ENCODE measurements around the gene SSH3.

Gene SSH3

GRCh38 chr11:67267188-67268080, 35.9 kb upstream of the SSH3 start:
- TF ChIP-seq ZBTB7A (IDR thresholded peaks at IDR 0.05; ENCODE audit: low read depth) (no peak), CREB1 (IDR thresholded peaks at IDR 0.05; ENCODE audit: low read depth) (no peak)

GRCh38 chr11:67268081-67268961, 35.0 kb upstream of the SSH3 start:
- no peak for TF ChIP-seq YY1 (IDR thresholded peaks at IDR 0.05; ENCODE audit: low read depth)
- no peak for TF ChIP-seq TAF1 (IDR thresholded peaks at IDR 0.05; ENCODE audit: low read depth)
- TF ChIP-seq ZBTB7A (IDR thresholded peaks at IDR 0.05; ENCODE audit: low read depth) = no peak
- TF ChIP-seq TCF12 (IDR thresholded peaks at IDR 0.05; ENCODE audit: low read depth) = no peak
- no peak for TF ChIP-seq FOXM1 (IDR thresholded peaks at IDR 0.05; ENCODE audit: borderline replicate concordance, low read depth)
- TF ChIP-seq RAD21 (IDR thresholded peaks at IDR 0.05; ENCODE audit: low read depth) = no peak
- TF ChIP-seq EP300 (IDR thresholded peaks at IDR 0.05; ENCODE audit: borderline replicate concordance) = no peak
- no peak for TF ChIP-seq MAX (IDR thresholded peaks at IDR 0.05)
- TF ChIP-seq CEBPB (IDR thresholded peaks at IDR 0.05) = no peak
- TF ChIP-seq CREB1 (IDR thresholded peaks at IDR 0.05; ENCODE audit: low read depth) = no peak
- no peak for TF ChIP-seq TEAD4 (IDR thresholded peaks at IDR 0.05)
- no peak for TF ChIP-seq USF1 (IDR thresholded peaks at IDR 0.05)

- TF ChIP-seq EP300 (IDR thresholded peaks at IDR 0.05; ENCODE audit: borderline replicate concordance) (no peak), RAD21 (IDR thresholded peaks at IDR 0.05; ENCODE audit: low read depth) (no peak), TEAD4 (IDR thresholded peaks at IDR 0.05) (no peak), ZBTB7A (IDR thresholded peaks at IDR 0.05; ENCODE audit: low read depth) (no peak), TAF1 (IDR thresholded peaks at IDR 0.05; ENCODE audit: low read depth) (no peak), TCF12 (IDR thresholded peaks at IDR 0.05; ENCODE audit: low read depth) (no peak), EGR1 (IDR thresholded peaks at IDR 0.05) (no peak), CREB1 (IDR thresholded peaks at IDR 0.05; ENCODE audit: low read depth) (no peak), CEBPB (IDR thresholded peaks at IDR 0.05) (no peak), MAX (IDR thresholded peaks at IDR 0.05) (no peak), NFIC (IDR thresholded peaks at IDR 0.05) (no peak), YY1 (IDR thresholded peaks at IDR 0.05; ENCODE audit: low read depth) (no peak), REST (IDR thresholded peaks at IDR 0.05; ENCODE audit: low read depth) (no peak), FOXM1 (IDR thresholded peaks at IDR 0.05; ENCODE audit: borderline replicate concordance, low read depth) (no peak), USF1 (IDR thresholded peaks at IDR 0.05) (no peak)
Observed at GRCh38 chr11:67268962-67269268, 34.4 kb upstream of the SSH3 start.

GRCh38 chr11:67269401-67270255, 33.7 kb upstream of the SSH3 start:
- no peak for TF ChIP-seq ZBTB7A (IDR thresholded peaks at IDR 0.05; ENCODE audit: low read depth)
- no peak for TF ChIP-seq USF1 (IDR thresholded peaks at IDR 0.05)
- no peak for TF ChIP-seq YY1 (IDR thresholded peaks at IDR 0.05; ENCODE audit: low read depth)
- no peak for TF ChIP-seq FOXM1 (IDR thresholded peaks at IDR 0.05; ENCODE audit: borderline replicate concordance, low read depth)
- no peak for TF ChIP-seq EGR1 (IDR thresholded peaks at IDR 0.05)
- TF ChIP-seq TAF1 (IDR thresholded peaks at IDR 0.05; ENCODE audit: low read depth) = no peak
- no peak for TF ChIP-seq TEAD4 (IDR thresholded peaks at IDR 0.05)
- TF ChIP-seq TCF12 (IDR thresholded peaks at IDR 0.05; ENCODE audit: low read depth) = no peak
- TF ChIP-seq REST (IDR thresholded peaks at IDR 0.05; ENCODE audit: low read depth) = no peak
- no peak for TF ChIP-seq CEBPB (IDR thresholded peaks at IDR 0.05)
